ENCODE data around the gene ERMP1.

The ERMP1 gene

DNA sequence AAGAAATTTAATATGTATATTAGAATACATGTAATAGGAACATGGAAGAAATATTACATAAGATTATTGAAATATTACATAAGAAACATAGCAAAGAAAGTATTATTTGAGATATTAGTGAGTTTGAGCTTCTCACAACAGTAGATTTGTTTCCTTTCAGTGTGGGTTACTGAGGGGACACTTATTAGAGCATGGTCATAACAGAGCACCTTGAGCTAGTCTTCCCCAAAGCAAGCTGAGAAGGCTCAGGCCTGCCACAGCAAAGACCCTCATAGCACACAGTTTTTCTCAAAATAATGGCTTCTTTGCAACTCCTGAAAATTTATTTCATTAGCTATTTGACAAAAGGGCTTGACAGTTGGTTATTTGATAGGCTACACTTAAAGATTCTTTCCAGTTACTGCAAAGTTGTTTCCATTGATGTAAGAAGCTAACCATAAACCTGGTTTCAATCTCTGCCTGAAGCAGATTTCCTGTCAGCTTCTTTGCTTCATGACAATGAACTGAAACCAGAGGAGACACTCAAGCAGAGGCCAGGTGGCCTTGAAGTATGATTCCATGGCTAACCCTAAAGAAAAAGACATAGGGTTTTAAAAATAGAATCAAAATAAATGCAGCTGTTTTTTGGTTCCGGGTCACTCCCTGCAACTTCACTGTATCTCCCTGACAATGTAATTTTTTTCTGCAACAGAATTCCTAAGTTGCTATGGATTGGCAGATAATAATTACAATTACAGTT, 68.6 kb downstream of the ERMP1 start:
- Histone ChIP-seq H3K27ac (ENCODE audit: low read length) (no peak overlapping the region), H4K20me1 (ENCODE audit: insufficient read depth, low read length) (no peaks in the 10 kb centered on the region), H3K9me3 (ENCODE audit: insufficient read depth, low read length, severe bottlenecking) (no peaks in the 10 kb centered on the region), H2AFZ (ENCODE audit: low read depth, low read length) (no peak overlapping the region), H3K4me1 (ENCODE audit: insufficient read depth, low read length) (no peaks in the 10 kb centered on the region), H3K4me2 (ENCODE audit: insufficient read depth, low read length) (no peak overlapping the region), H3K79me2 (ENCODE audit: insufficient read depth, low read length) (no peaks in the 10 kb centered on the region), H3K27me3 (ENCODE audit: insufficient read depth, low read length, poor library complexity) (no peaks in the 10 kb centered on the region), H3K9ac (ENCODE audit: low read depth, low read length) (no peak overlapping the region), H3K4me3 (ENCODE audit: low read depth in 1 of 2, low read length in 2 of 2) (no peak overlapping the region), H3K36me3 (ENCODE audit: insufficient read depth, low read length) (peaks cover 49% of the 10 kb centered on the region)
- no peak for TF ChIP-seq EZH2 (IDR thresholded peaks at IDR 0.05; ENCODE audit: borderline replicate concordance, low read depth, low read length, severe bottlenecking)
- TF ChIP-seq, protein P1, sequence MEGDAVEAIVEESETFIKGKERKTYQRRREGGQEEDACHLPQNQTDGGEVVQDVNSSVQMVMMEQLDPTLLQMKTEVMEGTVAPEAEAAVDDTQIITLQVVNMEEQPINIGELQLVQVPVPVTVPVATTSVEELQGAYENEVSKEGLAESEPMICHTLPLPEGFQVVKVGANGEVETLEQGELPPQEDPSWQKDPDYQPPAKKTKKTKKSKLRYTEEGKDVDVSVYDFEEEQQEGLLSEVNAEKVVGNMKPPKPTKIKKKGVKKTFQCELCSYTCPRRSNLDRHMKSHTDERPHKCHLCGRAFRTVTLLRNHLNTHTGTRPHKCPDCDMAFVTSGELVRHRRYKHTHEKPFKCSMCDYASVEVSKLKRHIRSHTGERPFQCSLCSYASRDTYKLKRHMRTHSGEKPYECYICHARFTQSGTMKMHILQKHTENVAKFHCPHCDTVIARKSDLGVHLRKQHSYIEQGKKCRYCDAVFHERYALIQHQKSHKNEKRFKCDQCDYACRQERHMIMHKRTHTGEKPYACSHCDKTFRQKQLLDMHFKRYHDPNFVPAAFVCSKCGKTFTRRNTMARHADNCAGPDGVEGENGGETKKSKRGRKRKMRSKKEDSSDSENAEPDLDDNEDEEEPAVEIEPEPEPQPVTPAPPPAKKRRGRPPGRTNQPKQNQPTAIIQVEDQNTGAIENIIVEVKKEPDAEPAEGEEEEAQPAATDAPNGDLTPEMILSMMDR (IDR thresholded peaks at IDR 0.05; ENCODE audit: borderline replicate concordance, extremely low read depth, low read length, poor library complexity, severe bottlenecking), result no peak
- DNase-seq (no peak), ATAC-seq (ENCODE audit: insufficient read depth, low read depth) (0 out of 3 replicates have a peak, but pooled peaks have one; percentile 37)

DNA sequence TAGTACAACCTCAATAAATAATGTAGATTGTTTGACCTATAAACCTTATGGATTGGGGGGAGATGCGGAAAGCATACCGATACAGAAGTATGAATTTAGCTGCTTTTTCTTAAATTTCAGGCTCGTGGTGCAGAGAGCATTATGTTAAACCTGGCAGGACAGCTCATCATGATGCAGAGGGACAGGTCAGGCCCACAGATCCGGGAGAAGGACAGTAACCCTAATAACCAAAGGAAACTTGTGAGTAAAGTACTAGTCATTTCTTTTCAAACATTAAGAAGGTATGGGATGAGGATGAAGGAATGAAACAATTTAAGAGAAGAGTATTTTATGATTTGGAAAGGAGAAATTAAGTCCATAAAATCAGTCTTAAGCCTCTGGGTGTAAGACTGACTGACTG, 70.5 kb downstream of the ERMP1 start:
- Histone ChIP-seq H2AFZ (ENCODE audit: low read depth, low read length) (no peak overlapping the region), H3K79me2 (ENCODE audit: insufficient read depth, low read length) (no peaks in the 10 kb centered on the region), H3K36me3 (ENCODE audit: insufficient read depth, low read length) (peaks cover 48% of the 10 kb centered on the region), H3K9ac (ENCODE audit: low read depth, low read length) (no peak overlapping the region), H3K9me3 (ENCODE audit: insufficient read depth, low read length, severe bottlenecking) (no peaks in the 10 kb centered on the region), H3K4me1 (ENCODE audit: insufficient read depth, low read length) (no peaks in the 10 kb centered on the region), H3K4me2 (ENCODE audit: insufficient read depth, low read length) (no peak overlapping the region), H3K27ac (ENCODE audit: low read length) (no peak overlapping the region), H4K20me1 (ENCODE audit: insufficient read depth, low read length) (no peaks in the 10 kb centered on the region), H3K27me3 (ENCODE audit: insufficient read depth, low read length, poor library complexity) (no peaks in the 10 kb centered on the region), H3K4me3 (ENCODE audit: low read depth in 1 of 2, low read length in 2 of 2) (no peak overlapping the region)
- TF ChIP-seq, protein P1 (IDR thresholded peaks at IDR 0.05; ENCODE audit: borderline replicate concordance, extremely low read depth, low read length, poor library complexity, severe bottlenecking), result no peak
- ATAC-seq (ENCODE audit: insufficient read depth, low read depth) (no peak), DNase-seq (no peak)

DNA sequence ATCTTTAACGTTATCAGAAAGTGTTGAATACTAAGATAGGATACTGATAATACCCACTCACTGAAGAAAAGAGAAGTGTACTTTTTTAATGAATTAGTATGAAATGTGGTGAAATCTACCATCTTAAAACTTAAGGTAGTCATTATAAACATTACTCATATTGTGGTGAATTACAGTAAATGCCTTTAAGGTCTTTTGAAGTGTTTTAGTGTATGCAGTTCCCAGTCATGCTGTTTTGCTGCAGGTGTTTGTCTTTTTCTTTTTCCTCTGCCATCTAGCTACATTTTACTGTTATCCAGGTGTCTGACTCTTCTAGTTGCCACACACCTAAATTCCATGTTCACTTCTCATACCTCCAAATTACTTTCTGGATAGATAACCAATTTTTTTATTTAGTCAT, 72.6 kb downstream of the ERMP1 start:
- no peak for ATAC-seq (ENCODE audit: insufficient read depth, low read depth)
- Histone ChIP-seq H3K27ac (ENCODE audit: low read length) (no peak overlapping the region), H4K20me1 (ENCODE audit: insufficient read depth, low read length) (no peaks in the 10 kb centered on the region), H2AFZ (ENCODE audit: low read depth, low read length) (no peak overlapping the region), H3K4me3 (ENCODE audit: low read depth in 1 of 2, low read length in 2 of 2) (no peak overlapping the region), H3K79me2 (ENCODE audit: insufficient read depth, low read length) (no peaks in the 10 kb centered on the region), H3K36me3 (ENCODE audit: insufficient read depth, low read length) (peaks cover 40% of the 10 kb centered on the region), H3K4me2 (ENCODE audit: insufficient read depth, low read length) (no peak overlapping the region), H3K4me1 (ENCODE audit: insufficient read depth, low read length) (no peaks in the 10 kb centered on the region), H3K27me3 (ENCODE audit: insufficient read depth, low read length, poor library complexity) (no peaks in the 10 kb centered on the region), H3K9ac (ENCODE audit: low read depth, low read length) (no peak overlapping the region), H3K9me3 (ENCODE audit: insufficient read depth, low read length, severe bottlenecking) (no peaks in the 10 kb centered on the region)
- DNase-seq, result no peak
- no peak for TF ChIP-seq EZH2 (IDR thresholded peaks at IDR 0.05; ENCODE audit: borderline replicate concordance, low read depth, low read length, severe bottlenecking)
- TF ChIP-seq, protein P1 (IDR thresholded peaks at IDR 0.05; ENCODE audit: borderline replicate concordance, extremely low read depth, low read length, poor library complexity, severe bottlenecking), result no peak

Data from DND-41 (cell line).